Measurements from ENCODE around the gene CD2AP.

The CD2AP gene

GRCh38 chr6:47446669-47447330 is 30.8 kb upstream of the CD2AP start:
- Histone ChIP-seq H3K4me3 (ENCODE audit: insufficient read depth, low read length, poor library complexity, severe bottlenecking) (no peak overlapping the region), H3K9me2 (replicated peaks; ENCODE audit: insufficient read depth, low read length) (no peaks in the 10 kb centered on the region), H3F3A (ENCODE audit: insufficient read depth) (no peaks in the 10 kb centered on the region), H3K79me2 (ENCODE audit: insufficient read depth, low read length) (no peaks in the 10 kb centered on the region), H3K9me3 (ENCODE audit: insufficient read depth, low read length) (no peaks in the 10 kb centered on the region), H4K20me1 (ENCODE audit: low read depth, low read length) (no peaks in the 10 kb centered on the region), H3K9ac (ENCODE audit: low read length) (no peak overlapping the region), H3K36me3 (ENCODE audit: low read length) (no peaks in the 10 kb centered on the region), H3K27ac (ENCODE audit: low read depth, low read length) (no peak overlapping the region), H2AFZ (ENCODE audit: low read depth, low read length, severe bottlenecking) (no peak overlapping the region), H3K4me2 (ENCODE audit: low read depth, low read length, poor library complexity, severe bottlenecking) (no peak overlapping the region), H3K27me3 (ENCODE audit: low read length) (no peaks in the 10 kb centered on the region)
- TF ChIP-seq, protein P1, sequence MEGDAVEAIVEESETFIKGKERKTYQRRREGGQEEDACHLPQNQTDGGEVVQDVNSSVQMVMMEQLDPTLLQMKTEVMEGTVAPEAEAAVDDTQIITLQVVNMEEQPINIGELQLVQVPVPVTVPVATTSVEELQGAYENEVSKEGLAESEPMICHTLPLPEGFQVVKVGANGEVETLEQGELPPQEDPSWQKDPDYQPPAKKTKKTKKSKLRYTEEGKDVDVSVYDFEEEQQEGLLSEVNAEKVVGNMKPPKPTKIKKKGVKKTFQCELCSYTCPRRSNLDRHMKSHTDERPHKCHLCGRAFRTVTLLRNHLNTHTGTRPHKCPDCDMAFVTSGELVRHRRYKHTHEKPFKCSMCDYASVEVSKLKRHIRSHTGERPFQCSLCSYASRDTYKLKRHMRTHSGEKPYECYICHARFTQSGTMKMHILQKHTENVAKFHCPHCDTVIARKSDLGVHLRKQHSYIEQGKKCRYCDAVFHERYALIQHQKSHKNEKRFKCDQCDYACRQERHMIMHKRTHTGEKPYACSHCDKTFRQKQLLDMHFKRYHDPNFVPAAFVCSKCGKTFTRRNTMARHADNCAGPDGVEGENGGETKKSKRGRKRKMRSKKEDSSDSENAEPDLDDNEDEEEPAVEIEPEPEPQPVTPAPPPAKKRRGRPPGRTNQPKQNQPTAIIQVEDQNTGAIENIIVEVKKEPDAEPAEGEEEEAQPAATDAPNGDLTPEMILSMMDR (IDR thresholded peaks at IDR 0.05; ENCODE audit: insufficient read depth, low read length, poor library complexity, severe bottlenecking) = no peak
- no peak for TF ChIP-seq EZH2phosphoT487 (conservative IDR thresholded peaks at IDR 0.05; ENCODE audit: low read length)

DNA sequence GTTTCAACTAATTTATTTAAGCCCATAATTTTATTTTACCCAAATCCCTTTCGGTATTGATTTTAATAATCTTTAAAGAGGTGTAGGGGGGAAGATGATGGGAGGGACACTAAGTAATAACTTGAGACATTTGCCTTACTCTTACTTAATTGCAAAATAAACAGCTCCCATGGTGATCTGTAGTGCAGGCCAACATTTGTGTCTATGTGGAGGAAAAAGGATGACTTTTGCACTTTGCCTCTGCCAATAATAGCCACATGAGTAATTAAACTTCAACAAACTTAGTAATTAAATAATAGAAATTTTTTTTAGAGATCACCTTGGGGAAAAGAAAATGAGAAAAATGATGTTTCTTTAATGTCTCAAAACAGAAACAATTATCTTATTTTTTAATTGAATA is 29.9 kb upstream of the CD2AP start:
- Histone ChIP-seq H3K4me3 (ENCODE audit: insufficient read depth, low read length, poor library complexity, severe bottlenecking) (no peak overlapping the region), H3K9me2 (replicated peaks; ENCODE audit: insufficient read depth, low read length) (no peaks in the 10 kb centered on the region), H3K27ac (ENCODE audit: low read depth, low read length) (no peak overlapping the region), H3K36me3 (ENCODE audit: low read length) (no peaks in the 10 kb centered on the region), H3F3A (ENCODE audit: insufficient read depth) (no peaks in the 10 kb centered on the region), H3K9ac (ENCODE audit: low read length) (no peak overlapping the region), H4K20me1 (ENCODE audit: low read depth, low read length) (no peaks in the 10 kb centered on the region), H3K9me3 (ENCODE audit: insufficient read depth, low read length) (no peaks in the 10 kb centered on the region), H3K27me3 (ENCODE audit: low read length) (no peaks in the 10 kb centered on the region), H3K79me2 (ENCODE audit: insufficient read depth, low read length) (no peaks in the 10 kb centered on the region), H2AFZ (ENCODE audit: low read depth, low read length, severe bottlenecking) (no peak overlapping the region), H3K4me2 (ENCODE audit: low read depth, low read length, poor library complexity, severe bottlenecking) (no peak overlapping the region)
- no peak for TF ChIP-seq EZH2phosphoT487 (conservative IDR thresholded peaks at IDR 0.05; ENCODE audit: low read length)
- TF ChIP-seq, protein P1 (IDR thresholded peaks at IDR 0.05; ENCODE audit: insufficient read depth, low read length, poor library complexity, severe bottlenecking) = no peak

DNA sequence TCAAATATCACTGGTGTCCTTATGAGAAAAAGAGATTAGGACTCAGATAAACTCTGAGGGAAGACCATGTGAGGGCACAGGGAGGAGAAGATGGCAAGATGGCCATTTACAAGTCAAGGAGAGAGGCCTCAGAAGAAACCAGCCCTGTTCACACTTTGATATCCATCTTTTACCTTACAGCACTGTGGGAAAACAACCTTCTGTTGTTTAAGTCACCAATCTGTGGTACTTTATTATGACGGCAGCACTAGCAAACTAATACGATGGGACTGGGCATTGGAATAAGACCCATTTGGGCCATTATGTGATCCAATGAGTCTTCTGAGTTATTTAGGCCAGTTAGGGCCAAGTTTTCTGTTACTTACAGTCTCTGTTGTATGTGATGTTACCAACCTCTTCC is 26.4 kb upstream of the CD2AP start:
- H4K20me1 ChIP-seq (ENCODE audit: low read depth, low read length) = no peaks in the 10 kb centered on the region
- TF ChIP-seq, protein P1 (IDR thresholded peaks at IDR 0.05; ENCODE audit: insufficient read depth, low read length, poor library complexity, severe bottlenecking) = no peak
- TF ChIP-seq EZH2phosphoT487 (conservative IDR thresholded peaks at IDR 0.05; ENCODE audit: low read length) = no peak
- H3K4me3 ChIP-seq (ENCODE audit: insufficient read depth, low read length, poor library complexity, severe bottlenecking) = no peak overlapping the region
- H3K9me3 ChIP-seq (ENCODE audit: insufficient read depth, low read length) = no peaks in the 10 kb centered on the region
- no peak overlapping the region for H3K4me2 ChIP-seq (ENCODE audit: low read depth, low read length, poor library complexity, severe bottlenecking)
- H3F3A ChIP-seq (ENCODE audit: insufficient read depth) = no peaks in the 10 kb centered on the region
- no peaks in the 10 kb centered on the region for H3K9me2 ChIP-seq (replicated peaks; ENCODE audit: insufficient read depth, low read length)
- no peak overlapping the region for H3K27ac ChIP-seq (ENCODE audit: low read depth, low read length)
- H3K79me2 ChIP-seq (ENCODE audit: insufficient read depth, low read length) = no peaks in the 10 kb centered on the region
- no peak overlapping the region for H3K9ac ChIP-seq (ENCODE audit: low read length)
- H2AFZ ChIP-seq (ENCODE audit: low read depth, low read length, severe bottlenecking) = no peak overlapping the region
- no peaks in the 10 kb centered on the region for H3K27me3 ChIP-seq (ENCODE audit: low read length)
- no peaks in the 10 kb centered on the region for H3K36me3 ChIP-seq (ENCODE audit: low read length)
